K562 (cell line): ENCODE data around the gene MEFV. TPM values are rescaled to one million over a fixed set of nuclear protein-coding genes. Genes with fewer than 3 reads are reported as not detected.

Source experiments
- ARHGAP35 ChIP-seq: fragments of 450-650 bp; IDR thresholded peaks from 2 replicates; pipeline ENCODE4 v1.6.1; 2018; ENCODE audit not compliant: partially characterized antibody
- BACH1 ChIP-seq: fragments of 200-800 bp; sonication (Bioruptor generic); IDR thresholded peaks from 2 replicates; pipeline ENCODE4 v1.6.1; 2016; ENCODE audit warnings: missing genetic modification characterization, missing compliant biosample characterization
- CAMTA2 ChIP-seq: fragments of 250-450 bp; sonication (Bioruptor Pico); conservative IDR thresholded peaks from 2 replicates; pipeline ENCODE4 v1.5.1; 2022
- CREM ChIP-seq: IDR thresholded peaks from 2 replicates; pipeline ENCODE4 v1.6.1; 2014; ENCODE audit warnings: antibody characterized with exemption, low read depth
- E2F4 ChIP-seq: sonication (generic); formaldehyde crosslinking; IDR thresholded peaks from 2 replicates; pipeline ENCODE4 v1.8.0; 2022; ENCODE audit warnings: mild to moderate bottlenecking, low read depth, missing genetic modification reagents
- ELF4 ChIP-seq: fragments of 450-650 bp; formaldehyde crosslinking; IDR thresholded peaks from 2 replicates; pipeline ENCODE4 v1.4.0; 2022; ENCODE audit warnings: missing genetic modification characterization
- ID3 ChIP-seq, 2 experiments: fragments of 250-450 bp in 1 of 2; fragments of 450-650 bp in 1 of 2; sonication (Bioruptor Pico) in 1 of 2; IDR thresholded peaks; 2 replicates each; pipeline versions ENCODE4 v1.6.1 to v1.8.0; 2016 to 2021; ENCODE audit warnings: mild to moderate bottlenecking in 2 of 2, moderate library complexity in 2 of 2, missing compliant biosample characterization in 1 of 2, missing genetic modification characterization in 1 of 2
- MBD1 ChIP-seq: fragments of 250-450 bp; sonication (Bioruptor Pico); IDR thresholded peaks from 2 replicates; pipeline ENCODE4 v1.8.0; 2022; ENCODE audit warnings: inconsistent platforms
- NFE2L1 ChIP-seq: fragments of 450-650 bp; IDR thresholded peaks from 2 replicates; pipeline ENCODE4 v1.6.1; 2016; ENCODE audit warnings: missing genetic modification characterization, low read depth, mild to moderate bottlenecking, missing compliant biosample characterization, moderate library complexity, borderline replicate concordance
- NFIC ChIP-seq: fragments of 450-650 bp; IDR thresholded peaks from 2 replicates; pipeline ENCODE4 v1.6.1; 2017; ENCODE audit warnings: mild to moderate bottlenecking, inconsistent platforms
- PTRF ChIP-seq: fragments of 450-650 bp; IDR thresholded peaks from 2 replicates; pipeline ENCODE4 v1.6.1; 2016; ENCODE audit warnings: mild to moderate bottlenecking, missing genetic modification characterization, missing compliant biosample characterization
- RUNX1 ChIP-seq: sonication (generic); IDR thresholded peaks from 2 replicates; pipeline ENCODE4 v1.6.1; 2016; ENCODE audit warnings: antibody characterized with exemption, low read depth
- SOX6 ChIP-seq: fragments of 450-650 bp; IDR thresholded peaks from 2 replicates; pipeline ENCODE4 v1.6.1; 2014; ENCODE audit warnings: mild to moderate bottlenecking
- TCF7 ChIP-seq: sonication (generic); IDR thresholded peaks from 2 replicates; pipeline ENCODE4 v1.6.1; 2016; ENCODE audit warnings: antibody characterized with exemption, borderline replicate concordance
- YBX1 ChIP-seq: fragments of 450-650 bp; IDR thresholded peaks from 2 replicates; pipeline ENCODE4 v1.7.1; 2016; ENCODE audit warnings: mild to moderate bottlenecking
- ZHX1 ChIP-seq: fragments of 150-350 bp; conservative IDR thresholded peaks from 2 replicates; pipeline ENCODE4 v1.6.1; 2014; ENCODE audit warnings: low read length
- ZNF232 ChIP-seq: sonication (generic); formaldehyde crosslinking; IDR thresholded peaks from 2 replicates; pipeline ENCODE4 v1.8.0; 2022; ENCODE audit warnings: mild to moderate bottlenecking, missing genetic modification reagents
- ZNF24 ChIP-seq: fragments of 450-650 bp; IDR thresholded peaks from 2 replicates; pipeline ENCODE4 v1.6.1; 2016
- ZNF274 ChIP-seq: IDR thresholded peaks from 2 replicates; pipeline ENCODE4 v1.6.1; 2011; ENCODE audit warnings: low read depth, mild to moderate bottlenecking, low read length, moderate library complexity, borderline replicate concordance
- ZNF740 ChIP-seq, 3 experiments: fragments of 200-800 bp in 1 of 3; sonication (Bioruptor generic) in 1 of 3; sonication (generic) in 1 of 3; formaldehyde crosslinking in 1 of 3; IDR thresholded peaks; 2 replicates each; pipeline versions ENCODE4 v1.6.1 to v1.8.0; 2016 to 2022; ENCODE audit warnings: mild to moderate bottlenecking in 2 of 3, missing compliant biosample characterization in 2 of 3, missing genetic modification characterization in 2 of 3, missing genetic modification reagents in 1 of 3
- ZNF75A ChIP-seq: fragments of 450-650 bp; formaldehyde crosslinking; IDR thresholded peaks from 2 replicates; pipeline ENCODE4 v1.4.0; 2020; ENCODE audit warnings: mild to moderate bottlenecking
- ZNF77 ChIP-seq: fragments of 250-450 bp; sonication (Bioruptor Pico); IDR thresholded peaks from 2 replicates; pipeline ENCODE4 v1.5.0; 2020
- polyA plus RNA-seq, 8 experiments: library from polyadenylated mRNA; depleted of rRNA in 4 of 8; stranded (reverse) in 5 of 8; unstranded in 3 of 8; fragments of >200 nt; fragmentation: Nextera tagmentation in 2 of 8; fragmentation: Illumina TruSeq in 1 of 8; extraction: Ambion mirVana in 2 of 8; extraction: Trizol in 1 of 8; gene quantifications; 2 replicates each; pipeline versions ENCODE4 v1.2.1 to v1.2.3, GENCODE V29; 2011 to 2014; ENCODE audit warnings: inconsistent platforms in 1 of 8, missing spikeins in 1 of 8
- total RNA-seq, 7 experiments: library from RNA; depleted of rRNA in 6 of 7; stranded (reverse); fragments of >200 nt in 6 of 7; fragmentation: Illumina TruSeq in 2 of 7; extraction: Trizol in 2 of 7; gene quantifications; 2 replicates each; pipeline versions ENCODE4 v1.2.1 to v1.2.3, GENCODE V29; 2011 to 2021; ENCODE audit warnings: low replicate concordance in 1 of 7

Gene MEFV
- total and polyA plus RNA-seq, 9 of the 15 experiments (the other 6 are each of a cell fraction or from before 2014, with no cell fraction given): 0.14 TPM; not detected in 8

- TF ChIP-seq ZNF274: no peak
- no peak for TF ChIP-seq E2F4 (CRISPR knock-in tag)
- TF ChIP-seq ZNF24: no peak
- TF ChIP-seq PTRF (tag): no peak
- TF ChIP-seq NFE2L1: no peak
- TF ChIP-seq ZNF75A: no peak
- TF ChIP-seq ZNF232 (CRISPR knock-in tag): no peak
- TF ChIP-seq ZHX1: no peak
- TF ChIP-seq BACH1 (tag): no peak
- no peak for TF ChIP-seq ZNF77 (CRISPR knock-in tag)
- TF ChIP-seq ARHGAP35: no peak
- TF ChIP-seq NFIC: no peak
- TF ChIP-seq CREM: peak; percentile 99
- TF ChIP-seq CAMTA2 (CRISPR knock-in tag): no peak
- TF ChIP-seq ID3 (CRISPR knock-in tag; IDR thresholded peaks at IDR 0.05): no peak
- peak; percentile 65; the same call in 1 of the 2 replicates for TF ChIP-seq ID3 (tag; IDR thresholded peaks at IDR 0.05)
- no peak for TF ChIP-seq YBX1
- peak; percentile 42; the same call in 1 of the 2 replicates for TF ChIP-seq SOX6
- no peak for TF ChIP-seq ZNF740 (CRISPR knock-in tag; IDR thresholded peaks at IDR 0.05)
- no peak for TF ChIP-seq ZNF740 (tag; IDR thresholded peaks at IDR 0.05)
- TF ChIP-seq MBD1 (CRISPR knock-in tag): no peak
- TF ChIP-seq RUNX1: no peak
- no peak for TF ChIP-seq ELF4
- no peak for TF ChIP-seq TCF7
These were observed 26.5 kb upstream of the MEFV start, which contains the start of gene ZNF263 (continued) for GRCh38 chr16:3282730-3283542.
